DOHH2 (cell line): ENCODE results near the gene NFIA.

ENCODE experiments used
- H3F3A ChIP-seq: fragments of 200-600 bp; sonication (generic), shearing (Covaris generic); 2 replicates; pipeline ENCODE4 v1.6.0; 2016; ENCODE audit warnings: antibody characterized with exemption, mild to moderate bottlenecking; ENCODE audit not compliant: control insufficient read depth, insufficient read depth
- H3K27ac ChIP-seq: fragments of 200-600 bp; sonication (generic); 2 replicates; pipeline ENCODE4 v1.5.1; 2014; ENCODE audit warnings: low read depth, mild to moderate bottlenecking, low read length, moderate library complexity
- H3K27me3 ChIP-seq: fragments of 200-600 bp; sonication (generic); 2 replicates; pipeline ENCODE4 v1.6.1; 2014; ENCODE audit warnings: mild to moderate bottlenecking, low read length, mixed read lengths; ENCODE audit not compliant: control insufficient read depth
- H3K36me3 ChIP-seq: fragments of 200-600 bp; sonication (generic); 2 replicates; pipeline ENCODE4 v1.6.1; 2014; ENCODE audit warnings: mild to moderate bottlenecking, low read length, moderate library complexity, mixed read lengths; ENCODE audit not compliant: control insufficient read depth
- H3K4me1 ChIP-seq: fragments of 200-600 bp; sonication (generic); 2 replicates; pipeline ENCODE4 v1.6.1; 2014; ENCODE audit warnings: mild to moderate bottlenecking, low read length, mixed read lengths; ENCODE audit not compliant: control insufficient read depth
- H3K4me2 ChIP-seq: fragments of 200-600 bp; sonication (generic); 2 replicates; pipeline ENCODE4 v1.6.0; 2014; ENCODE audit warnings: mild to moderate bottlenecking, low read length, moderate library complexity
- H3K4me3 ChIP-seq: fragments of 200-600 bp; sonication (generic); 2 replicates; pipeline ENCODE4 v1.5.1; 2014; ENCODE audit warnings: mild to moderate bottlenecking, low read length, mixed read lengths
- H3K79me2 ChIP-seq: fragments of 200-600 bp; sonication (generic); 2 replicates; pipeline ENCODE4 v1.6.1; 2014; ENCODE audit warnings: mild to moderate bottlenecking, low read length, mixed read lengths; ENCODE audit not compliant: control insufficient read depth
- H3K9me2 ChIP-seq: fragments of 200-600 bp; sonication (generic); replicated peaks from 2 replicates; pipeline ENCODE4 v1.6.1; 2014; ENCODE audit warnings: mild to moderate bottlenecking, low read length, mixed read lengths; ENCODE audit not compliant: control insufficient read depth
- H3K9me3 ChIP-seq: fragments of 200-600 bp; sonication (generic); 2 replicates; pipeline ENCODE4 v1.6.1; 2014; ENCODE audit warnings: antibody characterized with exemption, low read length, mixed read lengths; ENCODE audit not compliant: control insufficient read depth, insufficient read depth
- H4K20me1 ChIP-seq: fragments of 200-600 bp; sonication (generic); 2 replicates; pipeline ENCODE4 v1.6.0; 2014; ENCODE audit warnings: low read depth, mild to moderate bottlenecking, antibody characterized with exemption, low read length, moderate library complexity; ENCODE audit not compliant: control insufficient read depth, insufficient read depth
- EZH2phosphoT487 ChIP-seq: fragments of 200-600 bp; sonication (generic); IDR thresholded peaks from 2 replicates; pipeline ENCODE4 v1.6.1; 2017; ENCODE audit warnings: borderline replicate concordance, mild to moderate bottlenecking, antibody characterized with exemption, low read length, moderate library complexity, mixed read lengths
- TF ChIP-seq, protein P1 (sequence below): fragments of 200-600 bp; sonication (generic); IDR thresholded peaks from one replicate; pipeline ENCODE4 v1.5.1; 2014; ENCODE audit warnings: antibody characterized with exemption, mild to moderate bottlenecking, low read depth, low read length; ENCODE audit not compliant: poor library complexity, severe bottlenecking

The NFIA gene

DNA sequence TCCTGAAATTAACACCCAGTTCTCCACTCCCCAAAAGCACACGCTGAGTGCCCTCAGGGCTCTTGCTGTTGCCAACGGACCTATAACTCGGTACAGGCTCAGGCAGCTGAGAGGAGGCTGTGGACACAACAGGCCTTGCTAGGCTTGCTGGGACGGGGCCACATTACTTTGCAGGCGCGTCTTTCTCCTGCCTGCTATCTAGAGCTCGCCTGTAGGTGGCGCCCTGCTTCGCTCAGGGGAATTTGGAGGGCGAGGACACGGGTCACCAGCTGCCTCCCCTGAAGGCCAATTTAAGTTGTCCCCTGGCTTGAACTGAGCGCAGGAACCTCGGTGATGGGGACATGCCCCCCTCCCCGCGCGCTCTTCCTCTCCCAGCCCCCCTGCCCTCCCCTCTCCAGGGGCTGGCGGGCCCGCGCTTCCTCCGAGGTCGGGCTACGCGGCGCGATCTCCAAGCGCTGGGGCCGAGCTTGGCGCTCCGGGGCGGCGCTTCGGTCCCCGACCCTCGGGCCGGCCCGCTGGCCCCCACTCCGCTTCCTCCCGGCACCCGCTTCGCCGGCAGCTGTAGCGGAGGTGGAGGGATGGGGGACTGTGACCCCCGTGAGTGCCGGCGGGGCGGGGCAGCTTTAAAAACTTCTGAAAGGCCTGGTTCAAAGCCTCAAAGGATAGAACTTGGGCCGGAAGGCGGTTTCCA lies 32.4 kb upstream of the NFIA start:
- Histone ChIP-seq H3K4me2 (peak overlapping the region; percentile 92), H3K4me3 (peak overlapping the region; percentile 79), H3K79me2 (no peaks in the 10 kb centered on the region), H3F3A (peaks cover 2% of the 10 kb centered on the region; the same call in 1 of the 2 replicates), H3K9me2 (no peaks in the 10 kb centered on the region), H3K9me3 (no peaks in the 10 kb centered on the region), H3K4me1 (peaks cover 21% of the 10 kb centered on the region), H3K27ac (no peak overlapping the region), H4K20me1 (no peaks in the 10 kb centered on the region), H3K36me3 (no peaks in the 10 kb centered on the region), H3K27me3 (peaks cover 51% of the 10 kb centered on the region)
- no peak; the same call in 1 of the 2 replicates for TF ChIP-seq EZH2phosphoT487
- TF ChIP-seq, protein P1, sequence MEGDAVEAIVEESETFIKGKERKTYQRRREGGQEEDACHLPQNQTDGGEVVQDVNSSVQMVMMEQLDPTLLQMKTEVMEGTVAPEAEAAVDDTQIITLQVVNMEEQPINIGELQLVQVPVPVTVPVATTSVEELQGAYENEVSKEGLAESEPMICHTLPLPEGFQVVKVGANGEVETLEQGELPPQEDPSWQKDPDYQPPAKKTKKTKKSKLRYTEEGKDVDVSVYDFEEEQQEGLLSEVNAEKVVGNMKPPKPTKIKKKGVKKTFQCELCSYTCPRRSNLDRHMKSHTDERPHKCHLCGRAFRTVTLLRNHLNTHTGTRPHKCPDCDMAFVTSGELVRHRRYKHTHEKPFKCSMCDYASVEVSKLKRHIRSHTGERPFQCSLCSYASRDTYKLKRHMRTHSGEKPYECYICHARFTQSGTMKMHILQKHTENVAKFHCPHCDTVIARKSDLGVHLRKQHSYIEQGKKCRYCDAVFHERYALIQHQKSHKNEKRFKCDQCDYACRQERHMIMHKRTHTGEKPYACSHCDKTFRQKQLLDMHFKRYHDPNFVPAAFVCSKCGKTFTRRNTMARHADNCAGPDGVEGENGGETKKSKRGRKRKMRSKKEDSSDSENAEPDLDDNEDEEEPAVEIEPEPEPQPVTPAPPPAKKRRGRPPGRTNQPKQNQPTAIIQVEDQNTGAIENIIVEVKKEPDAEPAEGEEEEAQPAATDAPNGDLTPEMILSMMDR: peak; percentile 92

DNA sequence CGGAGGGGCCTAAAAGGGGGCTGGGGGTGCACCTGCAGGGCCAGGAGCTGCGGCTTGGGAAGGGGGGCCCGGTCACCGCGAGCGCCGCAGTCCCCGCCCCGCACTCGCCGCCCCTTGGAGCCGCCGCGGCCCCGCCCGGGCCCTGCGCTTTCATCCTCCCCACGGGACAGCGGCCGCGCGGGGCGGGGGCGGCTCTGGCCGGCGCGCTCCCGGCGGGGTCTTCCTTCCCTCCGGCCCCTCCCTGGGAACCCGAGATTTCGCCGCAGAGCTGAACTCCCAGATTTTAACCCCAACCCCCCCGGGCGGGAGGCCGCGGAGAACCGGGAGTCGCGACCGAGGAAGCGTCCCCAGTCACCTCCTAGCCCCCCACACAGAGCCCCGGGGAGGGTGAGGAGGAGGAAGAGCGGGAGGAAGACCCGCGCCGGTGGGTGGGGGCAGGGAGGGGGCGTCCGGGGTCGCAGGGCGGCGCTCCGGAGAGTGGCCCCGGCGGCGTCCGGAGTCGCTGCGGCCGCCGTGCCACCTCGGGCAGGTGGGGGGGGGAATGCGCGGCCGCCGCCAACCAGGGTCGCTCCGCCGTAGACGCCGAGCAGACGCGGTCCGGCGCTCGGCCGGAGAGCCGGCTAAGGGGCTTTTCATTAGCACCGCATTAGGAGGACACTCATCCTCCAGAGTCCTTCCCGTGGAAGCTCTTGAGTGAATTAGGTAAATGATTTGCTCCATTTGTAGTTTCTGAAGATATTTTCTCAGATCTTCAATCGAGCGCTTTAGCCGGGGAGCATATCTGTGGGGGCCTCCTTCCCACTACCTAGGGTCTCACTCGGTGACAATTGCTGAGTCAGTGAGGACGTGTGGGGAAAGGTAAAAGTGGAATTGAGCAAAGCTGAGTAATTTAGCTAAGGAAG lies 31.6 kb upstream of the NFIA start:
- no peaks in the 10 kb centered on the region for H3K36me3 ChIP-seq
- peaks cover 2% of the 10 kb centered on the region; the same call in 1 of the 2 replicates for H3F3A ChIP-seq
- H3K79me2 ChIP-seq: no peaks in the 10 kb centered on the region
- peak overlapping the region; percentile 92 for H3K4me2 ChIP-seq
- H3K27me3 ChIP-seq: peaks cover 56% of the 10 kb centered on the region
- H3K9me2 ChIP-seq: no peaks in the 10 kb centered on the region
- peaks cover 21% of the 10 kb centered on the region for H3K4me1 ChIP-seq
- H3K9me3 ChIP-seq: no peaks in the 10 kb centered on the region
- no peaks in the 10 kb centered on the region for H4K20me1 ChIP-seq
- TF ChIP-seq, protein P1: no peak
- TF ChIP-seq EZH2phosphoT487: peak; percentile 87; the same call in 1 of the 2 replicates
- H3K27ac ChIP-seq: no peak overlapping the region
- peak overlapping the region; percentile 79 for H3K4me3 ChIP-seq

DNA sequence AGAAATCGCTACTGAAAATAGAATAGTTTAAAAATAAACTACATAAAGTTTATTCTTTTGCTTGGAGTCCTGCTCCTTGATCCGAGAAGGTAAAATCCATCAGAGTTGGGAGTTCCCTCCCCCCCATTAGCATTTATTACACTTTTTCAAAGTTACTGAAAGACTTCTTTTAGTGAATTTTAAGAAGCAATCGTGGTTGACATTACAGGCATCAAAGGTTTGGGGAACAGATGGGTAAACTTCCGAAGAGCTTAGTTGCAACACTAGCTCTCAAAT lies 31.0 kb upstream of the NFIA start:
- Histone ChIP-seq H3K4me2 (peak overlapping the region; percentile 92; the same call in 1 of the 2 replicates), H3K9me3 (no peaks in the 10 kb centered on the region), H3K9me2 (no peaks in the 10 kb centered on the region), H4K20me1 (no peaks in the 10 kb centered on the region), H3K4me1 (peaks cover 23% of the 10 kb centered on the region), H3K27me3 (peaks cover 61% of the 10 kb centered on the region), H3K27ac (no peak overlapping the region), H3F3A (peaks cover 3% of the 10 kb centered on the region), H3K4me3 (no peak overlapping the region), H3K36me3 (no peaks in the 10 kb centered on the region), H3K79me2 (no peaks in the 10 kb centered on the region)
- TF ChIP-seq, protein P1: no peak
- TF ChIP-seq EZH2phosphoT487: no peak
